Liver (tissue), 9 donors: ENCODE measurements around the gene GTF2E1. TPM values are rescaled to one million over a fixed set of nuclear protein-coding genes. Genes with fewer than 3 reads are reported as not detected.

Experiments
- DNase-seq: peaks from one replicate; pipeline ENCODE4 v3.0.0-alpha.2; 2017; ENCODE audit warnings: low spot score
- H3K27ac ChIP-seq, 2 donors: one replicate each; pipeline ENCODE4 v1.7.0; 2013; ENCODE audit warnings: inconsistent platforms in 2 of 2, low read length in 2 of 2, control low read depth in 1 of 2, low read depth in 1 of 2, mild to moderate bottlenecking in 1 of 2
- H3K27me3 ChIP-seq, 4 donors: one replicate each; pipeline versions ENCODE4 v1.6.1 to v1.7.0; 2013; ENCODE audit warnings: low read length in 3 of 4, inconsistent platforms in 1 of 4, mild to moderate bottlenecking in 1 of 4, moderate library complexity in 1 of 4; ENCODE audit not compliant: control insufficient read depth in 4 of 4, insufficient read depth in 4 of 4
- H3K36me3 ChIP-seq, 4 donors: one replicate each; pipeline versions ENCODE4 v1.6.1 to v1.7.0; 2013; ENCODE audit warnings: low read length in 3 of 4, mild to moderate bottlenecking in 3 of 4, low read depth in 1 of 4, moderate library complexity in 1 of 4; ENCODE audit not compliant: control insufficient read depth in 4 of 4, insufficient read depth in 3 of 4
- H3K4me1 ChIP-seq, 4 donors: one replicate each; pipeline versions ENCODE4 v1.6.1 to v1.7.0; 2013; ENCODE audit warnings: low read length in 3 of 4, mild to moderate bottlenecking in 3 of 4, moderate library complexity in 1 of 4; ENCODE audit not compliant: control insufficient read depth in 4 of 4, insufficient read depth in 4 of 4
- H3K4me3 ChIP-seq, 3 donors: one replicate each; pipeline versions ENCODE4 v1.6.1 to v1.7.0; 2013; ENCODE audit warnings: low read length in 3 of 3, control low read depth in 1 of 3, low read depth in 1 of 3, mild to moderate bottlenecking in 1 of 3
- H3K9ac ChIP-seq, 2 donors: one replicate each; pipeline ENCODE4 v1.7.0; 2013; ENCODE audit warnings: low read length in 2 of 2, mild to moderate bottlenecking in 2 of 2, moderate library complexity in 2 of 2, control low read depth in 1 of 2, low read depth in 1 of 2
- H3K9me3 ChIP-seq, 4 donors: one replicate each; pipeline versions ENCODE4 v1.6.1 to v1.7.0; 2013; ENCODE audit warnings: low read length in 3 of 4; ENCODE audit not compliant: control insufficient read depth in 4 of 4
- ATF3 ChIP-seq: IDR thresholded peaks from 2 replicates; pipeline ENCODE4 v1.6.1; 2016; ENCODE audit warnings: antibody characterized with exemption
- CTCF ChIP-seq: fragments of 150-350 bp; IDR thresholded peaks from 2 replicates; pipeline ENCODE4 v1.5.1; 2017; ENCODE audit warnings: improper control_type of control experiment, low read depth, low read length; ENCODE audit not compliant: missing input control
- EGR1 ChIP-seq, 2 donors: IDR thresholded peaks; 2 replicates each; pipeline ENCODE4 v1.6.1; 2016 to 2018; ENCODE audit warnings: antibody characterized with exemption in 2 of 2, low read depth in 2 of 2
- FOXA1 ChIP-seq: IDR thresholded peaks from 2 replicates; pipeline ENCODE4 v1.6.1; 2016; ENCODE audit warnings: antibody characterized with exemption
- FOXA2 ChIP-seq: IDR thresholded peaks from 2 replicates; pipeline ENCODE4 v1.6.1; 2016; ENCODE audit warnings: antibody characterized with exemption
- GABPA ChIP-seq, 2 donors: IDR thresholded peaks in 1 of 2; conservative IDR thresholded peaks in 1 of 2; 2 replicates each; pipeline ENCODE4 v1.6.1; 2016; ENCODE audit warnings: antibody characterized with exemption in 2 of 2, mild to moderate bottlenecking in 1 of 2, moderate library complexity in 1 of 2
- HNF4A ChIP-seq, 2 donors: conservative IDR thresholded peaks; 2 replicates each; pipeline ENCODE4 v1.6.1; 2016; ENCODE audit warnings: antibody characterized with exemption in 2 of 2, mild to moderate bottlenecking in 2 of 2
- MAX ChIP-seq: IDR thresholded peaks from 2 replicates; pipeline ENCODE4 v1.6.1; 2016; ENCODE audit warnings: antibody characterized with exemption
- RAD21 ChIP-seq, 2 donors: IDR thresholded peaks; 2 replicates each; pipeline ENCODE4 v1.6.1; 2016; ENCODE audit warnings: antibody characterized with exemption in 2 of 2, mild to moderate bottlenecking in 2 of 2
- REST ChIP-seq: IDR thresholded peaks from 2 replicates; pipeline ENCODE4 v1.6.1; 2016; ENCODE audit warnings: antibody characterized with exemption, mild to moderate bottlenecking
- SP1 ChIP-seq: IDR thresholded peaks from 2 replicates; pipeline ENCODE4 v1.6.1; 2018; ENCODE audit warnings: antibody characterized with exemption, mild to moderate bottlenecking
- TAF1 ChIP-seq: conservative IDR thresholded peaks from 2 replicates; pipeline ENCODE4 v1.6.1; 2016; ENCODE audit warnings: antibody characterized with exemption, mild to moderate bottlenecking
- YY1 ChIP-seq: IDR thresholded peaks from 2 replicates; pipeline ENCODE4 v1.6.1; 2016; ENCODE audit warnings: antibody characterized with exemption, mild to moderate bottlenecking
- ZBTB33 ChIP-seq: IDR thresholded peaks from 2 replicates; pipeline ENCODE4 v1.6.1; 2016; ENCODE audit warnings: antibody characterized with exemption
- WGBS: extraction: QIAGEN DNeasy Blood & Tissue Kit; methylation state at CpG from one replicate; pipeline ENCODE4 v1.1.7; 2013; 5-methylcytosine and 5-hydroxymethylcytosine counted together
- polyA plus RNA-seq, 2 donors: library from polyadenylated mRNA; stranded (reverse) in 1 of 2; unstranded in 1 of 2; fragments of 200-250 nt in 1 of 2; fragments of >200 nt in 1 of 2; fragmentation: Nextera tagmentation in 1 of 2; extraction: Ambion mirVana in 1 of 2; gene quantifications; one replicate each; pipeline versions ENCODE4 v1.2.1 to v1.2.3, GENCODE V29; 2013 to 2015
- total RNA-seq, 2 donors: library from RNA; depleted of rRNA; stranded (reverse); fragments of >200 nt; gene quantifications; one replicate each; pipeline ENCODE4 v1.2.3, GENCODE V29; 2014
- donor health status: healthy.
- donor health status: healthy.
- donor health status: healthy.
- donor health status: healthy.
- donor health status: healthy.

The GTF2E1 gene
- total and polyA plus RNA-seq, 4 donors, result 2.3 to 9.5 (median 3.9) TPM

GRCh38 chr3:120770891-120771290 lies 28.3 kb downstream of the GTF2E1 start:
- no peak overlapping the region for H3K27ac ChIP-seq
- no peak overlapping the region for H3K4me3 ChIP-seq
- peaks cover 0 to 13% (median 8%) of the 10 kb centered on the region in 4 donors for H3K4me1 ChIP-seq
- no peak for DNase-seq
- H3K9ac ChIP-seq, result no peak overlapping the region
- no peaks in the 10 kb centered on the region for H3K27me3 ChIP-seq
- no peak for TF ChIP-seq SP1
- TF ChIP-seq ZBTB33, result no peak
- TF ChIP-seq RAD21 (IDR thresholded peaks at IDR 0.05), result no peak
- TF ChIP-seq ATF3, result no peak
- TF ChIP-seq EGR1 (IDR thresholded peaks at IDR 0.05; ENCODE audit: low read depth in 2 of 2), result no peak
- no peak for TF ChIP-seq YY1
- TF ChIP-seq MAX, result no peak
- no peak for TF ChIP-seq REST
- no peaks in the 10 kb centered on the region for H3K9me3 ChIP-seq
- 69% methylated on average over 4 of the region's 4 CpGs for WGBS
- H3K36me3 ChIP-seq, result no peaks in the 10 kb centered on the region

- no peak overlapping the region for H3K9ac ChIP-seq
- H3K27ac ChIP-seq, result no peak overlapping the region
- DNase-seq, result no peak
- H3K4me1 ChIP-seq, result peaks cover 0 to 4% (median 0%) of the 10 kb centered on the region in 4 donors
- no peaks in the 10 kb centered on the region for H3K27me3 ChIP-seq
- TF ChIP-seq REST, result no peak
- TF ChIP-seq GABPA (IDR thresholded peaks at IDR 0.05 in 1 of 2, conservative IDR thresholded peaks at IDR 0.05 in 1 of 2), result no peak
- TF ChIP-seq ZBTB33, result no peak
- TF ChIP-seq ATF3, result no peak
- no peak for TF ChIP-seq FOXA2
- TF ChIP-seq FOXA1, result no peak
- TF ChIP-seq SP1, result no peak
- no peak for TF ChIP-seq MAX
- no peak for TF ChIP-seq CTCF
- no peak for TF ChIP-seq TAF1
- TF ChIP-seq HNF4A (conservative IDR thresholded peaks at IDR 0.05), result no peak
- H3K36me3 ChIP-seq, result peaks cover 0 to 8% (median 2%) of the 10 kb centered on the region in 4 donors
- H3K4me3 ChIP-seq, result no peak overlapping the region
- 93% methylated on average over 2 of the region's 2 CpGs for WGBS
- no peaks in the 10 kb centered on the region for H3K9me3 ChIP-seq
Measured at GRCh38 chr3:120772081-120772480, 29.5 kb downstream of the GTF2E1 start.
